A549 (cell line): ENCODE results near the gene ATP11A.

Experiments
- BHLHE40 ChIP-seq: IDR thresholded peaks from 2 replicates; pipeline ENCODE4 v1.6.1; 2012; ENCODE audit warnings: low read depth, low read length, inconsistent platforms
- CHD2 ChIP-seq: fragments of 150-350 bp; IDR thresholded peaks from 2 replicates; pipeline ENCODE4 v1.6.1; 2014; ENCODE audit warnings: low read length; ENCODE audit not compliant: partially characterized antibody
- CTCF ChIP-seq: fragments of >200 bp; sonication (Bioruptor Twin); formaldehyde crosslinking; IDR thresholded peaks from 3 replicates; pipeline ENCODE4 v1.5.1; 2016
- EP300 ChIP-seq, 2 experiments: fragments of >200 bp; sonication (Bioruptor Twin); formaldehyde crosslinking; IDR thresholded peaks; 2 replicates in 1 of 2; 3 replicates in 1 of 2; pipeline ENCODE4 v1.6.1; 2016 to 2017
- PBX3 ChIP-seq: IDR thresholded peaks from 2 replicates; pipeline ENCODE4 v1.6.1; 2012
- POLR2A ChIP-seq: IDR thresholded peaks from 2 replicates; pipeline ENCODE4 v1.6.1; 2012; ENCODE audit warnings: mild to moderate bottlenecking, low read length
- RARB ChIP-seq: fragments of 250-450 bp; sonication (Bioruptor Pico); IDR thresholded peaks from 2 replicates; pipeline ENCODE4 v1.8.0; 2021; ENCODE audit warnings: mild to moderate bottlenecking, moderate library complexity
- SMC3 ChIP-seq: fragments of >200 bp; sonication (Bioruptor Twin); formaldehyde crosslinking; IDR thresholded peaks from 3 replicates; pipeline ENCODE4 v1.6.1; 2018; ENCODE audit warnings: inconsistent platforms

- no peak for TF ChIP-seq RARB (CRISPR knock-in tag)
- no peak for TF ChIP-seq POLR2A
- TF ChIP-seq EP300 (IDR thresholded peaks at IDR 0.05) = no peak
- TF ChIP-seq PBX3 = no peak
- no peak for TF ChIP-seq BHLHE40
- no peak for TF ChIP-seq SMC3
- TF ChIP-seq CHD2 = no peak
- no peak for TF ChIP-seq CTCF
Measured at GRCh38 chr13:112844879-112845278, 155.0 kb downstream of the ATP11A start.
